Omental fat pad (tissue), 4 donors: ENCODE data around the gene MYCBP2. TPM values are rescaled to one million over a fixed set of nuclear protein-coding genes. Genes with fewer than 3 reads are reported as not detected.
"Not testable (repeated sequence)": the region's sequence is repeated elsewhere in the genome, so short reads cannot be mapped to it uniquely, and the experiment has no call there.

Experiments used
- ATAC-seq: fragments of 150-250 bp; one replicate; pipeline ENCODE4 v1.9.1; 2016; ENCODE audit warnings: mild to moderate bottlenecking, moderate library complexity; ENCODE audit not compliant: low FRiP score
- DNase-seq: peaks from one replicate; pipeline ENCODE4 v3.0.0-alpha.2; 2019; ENCODE audit warnings: low spot score
- CTCF ChIP-seq, 3 donors: fragments of 450-650 bp; IDR thresholded peaks; one replicate each; pipeline ENCODE4 v1.5.1; 2016 to 2017; ENCODE audit warnings: antibody characterized with exemption in 3 of 3, mild to moderate bottlenecking in 3 of 3, moderate library complexity in 2 of 3
- total RNA-seq, 4 donors: library from RNA; depleted of rRNA; stranded (reverse); fragments of >200 nt; gene quantifications; one replicate each; pipeline ENCODE4 v1.1.0, GENCODE V29; 2016

The MYCBP2 gene
- total RNA-seq, 4 donors from 2014 or later, result 152 to 277 (median 223) TPM

- no peak for TF ChIP-seq CTCF (IDR thresholded peaks at IDR 0.05)
- ATAC-seq (no peak), DNase-seq (no peak)
These were observed 23.9 kb upstream of the MYCBP2 start for GRCh38 chr13:77350811-77351210.

GRCh38 chr13:77349365-77349764, 22.5 kb upstream of the MYCBP2 start:
- ATAC-seq (no peak), DNase-seq (no peak)
- no peak for TF ChIP-seq CTCF (IDR thresholded peaks at IDR 0.05)

GRCh38 chr13:77347351-77347750, 20.5 kb upstream of the MYCBP2 start:
- not testable (repeated sequence) for ATAC-seq, DNase-seq

GRCh38 chr13:77345150-77345780, 18.4 kb upstream of the MYCBP2 start:
- ATAC-seq (no peak), DNase-seq (no peak)
- TF ChIP-seq CTCF (IDR thresholded peaks at IDR 0.05), result no peak

GRCh38 chr13:77343841-77344240, 16.9 kb upstream of the MYCBP2 start:
- ATAC-seq, result no peak
- TF ChIP-seq CTCF (IDR thresholded peaks at IDR 0.05), result no peak
- DNase-seq, result no peak

GRCh38 chr13:77339408-77339807, 12.5 kb upstream of the MYCBP2 start:
- ATAC-seq (no peak), DNase-seq (no peak)
- no peak for TF ChIP-seq CTCF (IDR thresholded peaks at IDR 0.05)

- no peak for TF ChIP-seq CTCF (IDR thresholded peaks at IDR 0.05)
- no peak for DNase-seq
- peak; percentile 16 for ATAC-seq
These were observed 12.1 kb upstream of the MYCBP2 start for GRCh38 chr13:77338961-77339401.
